ENCODE results near the gene PEPD. TPM values are rescaled to one million over a fixed set of nuclear protein-coding genes. Genes with fewer than 3 reads are reported as not detected.

The PEPD gene
- total RNA-seq, 4 donors from 2014 or later = 79.8 to 122 (median 94.8) TPM

DNA sequence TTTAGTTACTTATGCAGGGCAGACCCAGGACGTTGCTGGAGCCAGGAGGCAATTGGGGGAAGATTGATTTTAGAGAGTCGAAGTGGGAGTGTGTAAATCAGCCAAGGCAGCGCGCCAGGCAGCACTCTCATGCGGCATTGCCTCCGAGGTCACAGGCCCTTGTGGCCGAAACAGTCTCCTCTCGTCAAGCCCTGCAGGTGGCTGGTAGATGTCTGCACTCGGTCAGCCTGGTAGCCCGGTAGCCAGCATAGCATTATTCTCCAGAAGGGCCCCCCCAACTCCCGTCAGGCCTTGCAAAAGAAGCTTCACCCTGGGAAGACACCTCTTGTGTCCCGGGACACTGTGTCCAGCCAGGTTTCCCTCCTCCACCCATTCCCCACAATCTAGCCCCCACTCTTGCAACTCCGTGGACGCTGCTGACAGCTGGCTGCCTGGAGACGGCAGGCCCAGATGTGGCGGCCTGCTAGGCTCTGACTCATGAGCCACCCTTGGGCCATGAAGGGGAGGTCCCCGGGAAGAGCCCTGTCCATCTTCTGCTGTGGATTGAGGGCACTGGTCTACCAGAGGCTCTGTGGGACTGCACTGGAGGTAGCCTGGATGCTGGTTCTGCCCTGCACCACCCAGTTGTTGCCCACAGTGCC, 2.6 kb upstream of the PEPD start:
- Histone ChIP-seq H3K4me3 (no peak overlapping the region), H3K36me3 (no peaks in the 10 kb centered on the region), H3K27ac (no peak overlapping the region), H3K27me3 (peaks cover 0 to 15% of the 10 kb centered on the region in 2 donors), H3K4me1 (peaks cover 0 to 23% (median 17%) of the 10 kb centered on the region in 4 donors), H3K9me3 (no peaks in the 10 kb centered on the region)
- TF ChIP-seq EP300 (IDR thresholded peaks at IDR 0.05) (no peak), POLR2A (IDR thresholded peaks at IDR 0.05) (no peak), CTCF (IDR thresholded peaks at IDR 0.05) (no peak)
- 54 to 60% methylated on average over 13 to 16 of the region's 17 CpGs for WGBS, 2 donors
- DNase-seq (ENCODE audit: low spot score in 2 of 2) = no peak

GRCh38 chr19:33523167-33523566, 1.6 kb upstream of the PEPD start:
- peaks cover 0 to 5% of the 10 kb centered on the region in 2 donors for H3K27me3 ChIP-seq
- H3K36me3 ChIP-seq = peaks cover 0 to 1% (median 0%) of the 10 kb centered on the region in 3 donors
- DNase-seq (ENCODE audit: low spot score in 2 of 2) = no peak
- H3K27ac ChIP-seq = no peak overlapping the region
- 43 to 49% methylated on average over 1 to 2 of the region's 2 CpGs for WGBS, 2 donors
- H3K4me1 ChIP-seq = peaks cover 0 to 23% (median 17%) of the 10 kb centered on the region in 4 donors
- H3K9me3 ChIP-seq = no peaks in the 10 kb centered on the region
- no peak overlapping the region for H3K4me3 ChIP-seq
- TF ChIP-seq POLR2A (IDR thresholded peaks at IDR 0.05) (no peak), CTCF (IDR thresholded peaks at IDR 0.05) (no peak), EP300 (IDR thresholded peaks at IDR 0.05) (no peak)

- Histone ChIP-seq H3K27ac (peak overlapping the region in 3 of 4 donors; percentile 54 to 80 (median 76)), H3K27me3 (no peaks in the 10 kb centered on the region), H3K4me1 (peaks cover 0 to 23% (median 17%) of the 10 kb centered on the region in 4 donors), H3K36me3 (peaks cover 0 to 10% (median 0%) of the 10 kb centered on the region in 3 donors), H3K4me3 (peak overlapping the region; percentile 64 to 98 (median 96)), H3K9me3 (no peaks in the 10 kb centered on the region)
- no peak for DNase-seq (ENCODE audit: low spot score in 2 of 2)
- 74 to 84% methylated on average over 4 to 5 of the region's 5 CpGs for WGBS, 2 donors
- TF ChIP-seq CTCF (IDR thresholded peaks at IDR 0.05) (no peak), EP300 (IDR thresholded peaks at IDR 0.05) (no peak), POLR2A (IDR thresholded peaks at IDR 0.05) (no peak)
Measured at GRCh38 chr19:33522371-33522662, 726 bp upstream of the PEPD start.

GRCh38 chr19:33520844-33521479, 629 bp downstream of the PEPD start:
- 11 to 14% methylated on average over 15 to 18 of the region's 18 CpGs for WGBS, 2 donors

DNA sequence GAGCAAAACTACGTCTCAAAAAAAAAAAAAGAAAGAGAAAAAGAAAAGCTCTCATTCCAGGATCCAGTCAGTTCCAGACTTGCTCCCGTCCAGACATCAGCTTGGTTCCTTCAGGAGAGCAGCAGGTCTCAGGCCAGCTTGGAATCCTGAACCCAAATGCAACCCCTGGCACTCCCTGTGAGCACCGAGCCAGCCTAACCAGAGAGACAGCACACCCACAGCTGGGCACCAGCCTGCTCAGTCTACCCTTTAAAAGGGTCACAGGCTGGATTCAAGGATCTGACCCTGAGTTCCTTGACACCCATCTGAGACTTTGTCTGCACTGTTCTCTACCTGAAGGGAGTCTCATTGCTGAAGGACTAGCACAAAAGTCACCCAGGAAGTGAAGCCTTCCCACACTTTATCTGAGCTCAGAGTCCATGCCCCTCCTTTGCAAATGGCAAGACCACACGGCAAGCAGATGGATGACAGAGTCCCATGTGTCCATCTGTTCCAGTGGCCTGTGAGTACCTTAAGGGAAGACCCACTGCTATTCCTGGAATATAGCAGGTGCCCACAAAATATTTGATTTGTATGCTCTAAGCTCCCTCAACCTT, 1.4 kb downstream of the PEPD start:
- H3K4me1 ChIP-seq = peaks cover 0 to 23% (median 17%) of the 10 kb centered on the region in 4 donors
- no peak overlapping the region for H3K27ac ChIP-seq
- peaks cover 0 to 11% (median 0%) of the 10 kb centered on the region in 3 donors for H3K36me3 ChIP-seq
- H3K27me3 ChIP-seq = no peaks in the 10 kb centered on the region
- peak overlapping the region in 1 of 4 donors; percentile 98 for H3K4me3 ChIP-seq
- DNase-seq (ENCODE audit: low spot score in 2 of 2) = no peak
- 61 to 72% methylated on average over 3 to 4 of the region's 4 CpGs for WGBS, 2 donors
- no peaks in the 10 kb centered on the region for H3K9me3 ChIP-seq
- TF ChIP-seq EP300 (IDR thresholded peaks at IDR 0.05) (no peak), POLR2A (IDR thresholded peaks at IDR 0.05) (no peak), CTCF (IDR thresholded peaks at IDR 0.05) (no peak)

More at GRCh38 chr19:33520844-33521479, 629 bp downstream of the PEPD start:
- peaks cover 0 to 23% (median 17%) of the 10 kb centered on the region in 4 donors for H3K4me1 ChIP-seq
- DNase-seq (ENCODE audit: low spot score in 2 of 2) = no peak
- H3K27ac ChIP-seq = peak overlapping the region; percentile 53 to 80 (median 65)
- H3K36me3 ChIP-seq = peaks cover 0 to 11% (median 0%) of the 10 kb centered on the region in 3 donors
- peak overlapping the region; percentile 64 to 98 (median 96) for H3K4me3 ChIP-seq
- H3K27me3 ChIP-seq = no peaks in the 10 kb centered on the region
- no peaks in the 10 kb centered on the region for H3K9me3 ChIP-seq
- no peak for TF ChIP-seq POLR2A (IDR thresholded peaks at IDR 0.05)

Measured in tibial nerve (tissue), 4 donors.